GM12873 (cell line): ENCODE measurements around the gene TENM4.

Experiments
- TF ChIP-seq, protein P1 (sequence below): IDR thresholded peaks from 2 replicates; pipeline ENCODE4 v1.5.1; 2012; ENCODE audit warnings: low read depth, mild to moderate bottlenecking, moderate library complexity, low read length, control low read depth; ENCODE audit not compliant: insufficient read depth; ENCODE audit errors: missing control alignments

TENM4 gene

DNA sequence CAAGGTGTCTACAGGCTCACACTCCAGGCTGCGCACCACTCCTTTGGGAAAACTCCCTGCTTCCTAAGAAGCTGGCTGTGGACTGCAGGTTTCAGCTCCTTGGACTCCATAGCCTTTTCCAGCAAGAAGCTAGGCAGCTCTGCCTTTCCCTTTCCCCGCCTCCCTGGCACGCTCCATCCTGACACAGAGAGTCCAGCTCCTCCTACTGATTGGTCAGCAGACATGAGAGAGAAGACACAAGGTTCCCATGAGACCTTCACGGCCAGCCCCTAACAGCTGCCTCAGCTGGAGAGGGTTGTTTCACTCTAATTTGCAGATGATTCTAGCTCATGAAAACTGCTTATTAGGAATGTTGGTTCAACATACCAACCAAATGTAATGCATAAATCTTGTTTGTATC lies 27.6 kb downstream of the TENM4 start:
- TF ChIP-seq, protein P1, sequence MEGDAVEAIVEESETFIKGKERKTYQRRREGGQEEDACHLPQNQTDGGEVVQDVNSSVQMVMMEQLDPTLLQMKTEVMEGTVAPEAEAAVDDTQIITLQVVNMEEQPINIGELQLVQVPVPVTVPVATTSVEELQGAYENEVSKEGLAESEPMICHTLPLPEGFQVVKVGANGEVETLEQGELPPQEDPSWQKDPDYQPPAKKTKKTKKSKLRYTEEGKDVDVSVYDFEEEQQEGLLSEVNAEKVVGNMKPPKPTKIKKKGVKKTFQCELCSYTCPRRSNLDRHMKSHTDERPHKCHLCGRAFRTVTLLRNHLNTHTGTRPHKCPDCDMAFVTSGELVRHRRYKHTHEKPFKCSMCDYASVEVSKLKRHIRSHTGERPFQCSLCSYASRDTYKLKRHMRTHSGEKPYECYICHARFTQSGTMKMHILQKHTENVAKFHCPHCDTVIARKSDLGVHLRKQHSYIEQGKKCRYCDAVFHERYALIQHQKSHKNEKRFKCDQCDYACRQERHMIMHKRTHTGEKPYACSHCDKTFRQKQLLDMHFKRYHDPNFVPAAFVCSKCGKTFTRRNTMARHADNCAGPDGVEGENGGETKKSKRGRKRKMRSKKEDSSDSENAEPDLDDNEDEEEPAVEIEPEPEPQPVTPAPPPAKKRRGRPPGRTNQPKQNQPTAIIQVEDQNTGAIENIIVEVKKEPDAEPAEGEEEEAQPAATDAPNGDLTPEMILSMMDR: no peak

DNA sequence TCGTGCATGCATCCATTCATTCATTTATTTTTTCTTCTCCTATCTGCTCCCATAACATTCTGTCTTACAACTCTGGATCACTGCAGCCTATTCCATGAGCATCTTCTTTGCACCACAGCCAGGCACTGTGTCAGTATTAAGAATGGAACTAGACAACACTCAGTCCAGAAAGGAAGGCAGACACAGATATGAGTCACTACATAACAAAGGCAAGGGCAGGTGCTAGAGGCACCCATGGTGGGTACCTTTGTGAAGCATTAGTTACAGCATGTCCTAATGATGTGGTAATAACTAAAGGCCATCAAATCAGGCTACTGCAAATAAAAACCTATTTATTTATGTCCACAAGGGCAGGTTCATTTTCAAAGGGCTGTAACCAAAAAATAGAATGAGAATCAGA lies 28.1 kb downstream of the TENM4 start:
- TF ChIP-seq, protein P1: no peak

DNA sequence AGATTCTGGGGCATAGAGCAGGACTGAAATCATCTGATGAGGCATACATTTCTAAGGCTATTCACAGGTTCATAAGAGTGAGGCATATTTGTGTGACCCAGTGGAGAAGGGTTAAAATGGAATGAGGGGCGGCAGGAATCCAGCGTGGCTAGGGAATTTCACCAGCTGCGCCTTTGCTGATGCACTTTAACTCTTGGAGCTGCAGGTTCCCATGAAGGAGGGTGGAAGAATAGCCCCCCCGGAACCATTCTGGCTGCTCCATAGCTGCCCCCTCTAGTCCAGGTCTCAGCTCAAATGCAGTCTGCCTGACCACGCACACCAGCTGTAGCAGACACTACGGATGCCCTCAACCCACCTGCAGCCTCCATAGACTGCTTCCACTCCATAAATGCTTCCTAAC lies 31.5 kb downstream of the TENM4 start:
- TF ChIP-seq, protein P1: no peak

DNA sequence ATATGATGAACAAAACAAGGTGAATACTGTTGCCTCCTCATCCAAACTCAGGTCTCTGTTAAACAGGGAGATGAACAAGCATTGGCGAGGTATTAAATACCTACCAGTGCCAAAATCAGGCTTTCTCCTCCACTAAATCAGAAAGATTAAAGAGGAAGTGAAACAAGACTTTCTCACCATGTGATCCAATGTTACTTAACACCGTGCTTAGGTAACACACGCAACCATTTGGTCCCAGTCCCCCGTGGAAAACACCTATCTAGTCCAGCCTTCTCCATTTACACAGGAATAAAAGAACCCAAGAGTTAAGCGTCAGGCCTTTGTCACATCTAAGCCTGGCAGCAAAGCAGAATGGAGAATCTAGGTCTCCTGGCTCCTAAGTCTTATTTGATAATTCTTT lies 34.5 kb downstream of the TENM4 start:
- TF ChIP-seq, protein P1: no peak

DNA sequence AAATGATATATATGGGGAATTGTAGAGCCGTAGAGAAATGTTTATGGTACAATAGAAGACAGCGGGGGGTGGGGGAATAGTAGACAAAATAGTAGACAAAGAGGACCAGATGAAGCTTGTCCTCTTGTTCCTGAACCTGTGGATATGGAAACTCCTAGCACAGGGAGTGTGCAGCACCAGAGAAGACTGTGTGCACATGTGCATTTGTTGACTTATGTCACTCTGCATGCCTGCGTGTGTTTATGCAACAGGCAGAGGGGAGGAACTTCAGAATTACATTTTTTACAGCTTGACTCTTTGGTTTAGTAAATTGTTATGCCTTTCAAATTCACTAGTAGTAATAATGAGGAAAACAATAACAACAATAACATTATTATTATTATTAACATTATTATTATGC lies 36.0 kb downstream of the TENM4 start:
- TF ChIP-seq, protein P1: no peak

DNA sequence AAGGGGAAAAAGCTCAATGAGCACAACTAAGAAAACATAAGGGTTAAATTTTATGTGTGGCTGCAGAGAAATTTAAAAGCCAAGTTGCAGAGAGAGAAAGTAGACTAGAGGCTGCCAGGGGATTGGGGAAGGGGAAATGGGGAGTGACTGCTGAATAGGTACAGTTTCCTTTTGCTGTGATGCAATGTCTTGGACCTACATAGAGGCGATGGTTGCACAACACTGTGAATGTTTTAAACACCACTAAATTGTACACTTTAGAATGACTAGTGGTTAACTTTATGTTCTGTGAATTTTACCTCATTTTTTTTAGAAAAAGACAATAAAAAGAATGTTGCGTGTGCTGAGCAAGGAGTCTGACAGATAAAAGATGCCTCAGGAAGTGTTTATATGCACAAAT lies 36.5 kb downstream of the TENM4 start:
- TF ChIP-seq, protein P1: no peak

DNA sequence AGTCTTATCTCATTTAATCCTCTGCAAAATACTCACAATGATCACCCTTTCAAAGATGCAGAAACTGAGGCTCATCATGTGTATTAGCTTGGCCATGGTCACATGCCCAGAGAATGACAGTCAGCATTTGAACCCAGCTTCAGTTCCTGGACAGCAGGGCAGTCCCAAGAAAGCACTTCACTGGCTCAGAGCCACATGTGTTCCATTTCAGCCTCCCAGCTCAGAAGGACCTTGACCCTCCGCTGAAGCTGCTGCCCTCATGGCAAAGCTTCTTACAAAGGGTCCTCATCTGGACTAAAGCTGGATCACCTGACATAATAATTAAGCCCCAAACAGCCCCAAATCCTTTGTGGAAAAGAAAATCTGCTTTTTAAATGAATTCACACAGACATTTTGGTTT lies 37.0 kb downstream of the TENM4 start:
- TF ChIP-seq, protein P1: no peak
